ENCODE results near the gene ACIN1.
"Not testable (repeated sequence)": the region's sequence is repeated elsewhere in the genome, so short reads cannot be mapped to it uniquely, and the experiment has no call there.

ACIN1 gene

GRCh38 chr14:23124337-23124954, 29.5 kb upstream of the ACIN1 start:
- DNase-seq, result no peak

- DNase-seq, result no peak
These were observed 28.5 kb upstream of the ACIN1 start for GRCh38 chr14:23123419-23123818.

- DNase-seq, result no peak
These were observed 27.1 kb upstream of the ACIN1 start for GRCh38 chr14:23122086-23122485.

GRCh38 chr14:23121361-23121771, 26.4 kb upstream of the ACIN1 start:
- no peak for DNase-seq

GRCh38 chr14:23120541-23121251, 25.8 kb upstream of the ACIN1 start:
- DNase-seq, result peak; percentile 55

- DNase-seq, result no peak
These were observed 24.7 kb upstream of the ACIN1 start for GRCh38 chr14:23119363-23120327.

- no peak for DNase-seq
These were observed 23.8 kb upstream of the ACIN1 start, which contains the start of gene CEBPE for GRCh38 chr14:23118506-23119362. CEBPE (minus strand) TSS chr14:23119255; CDS start chr14:23119091, 164 bp downstream.

- DNase-seq, result no peak
These were observed 22.6 kb upstream of the ACIN1 start for GRCh38 chr14:23117371-23118020.

- DNase-seq, result no peak
These were observed 21.0 kb upstream of the ACIN1 start for GRCh38 chr14:23115918-23116317.

GRCh38 chr14:23115039-23115731, 20.2 kb upstream of the ACIN1 start:
- no peak for DNase-seq

- no peak for DNase-seq
These were observed 19.7 kb upstream of the ACIN1 start for GRCh38 chr14:23114669-23115038.

- no peak for DNase-seq
These were observed 19.2 kb upstream of the ACIN1 start for GRCh38 chr14:23114120-23114458.

GRCh38 chr14:23113431-23114119, 18.6 kb upstream of the ACIN1 start:
- no peak for DNase-seq

GRCh38 chr14:23112359-23113178, 17.6 kb upstream of the ACIN1 start:
- DNase-seq, result no peak

GRCh38 chr14:23110579-23111365, 15.8 kb upstream of the ACIN1 start:
- DNase-seq, result no peak

GRCh38 chr14:23109769-23110168, 14.8 kb upstream of the ACIN1 start:
- no peak for DNase-seq

- DNase-seq, result not testable (repeated sequence)
These were observed 13.2 kb upstream of the ACIN1 start for GRCh38 chr14:23108169-23108568.

GRCh38 chr14:23107620-23108019, 12.7 kb upstream of the ACIN1 start:
- DNase-seq, result not testable (repeated sequence)

- no peak for DNase-seq
These were observed 11.8 kb upstream of the ACIN1 start for GRCh38 chr14:23106747-23107045.
